LNCaP clone FGC (cell line): ENCODE results near the gene TOLLIP.

ENCODE experiments used
- DNase-seq: peaks from one replicate; pipeline ENCODE4 v3.0.0-alpha.2; 2011; ENCODE audit warnings: low read depth
- H3K4me3 ChIP-seq: 2 replicates; pipeline ENCODE4 v1.5.1; 2011; ENCODE audit warnings: mild to moderate bottlenecking, low read depth, low read length, control low read depth
- CTCF ChIP-seq: IDR thresholded peaks from 2 replicates; pipeline ENCODE4 v1.5.1; 2012; ENCODE audit warnings: mild to moderate bottlenecking; ENCODE audit not compliant: control insufficient read depth, insufficient read depth; ENCODE audit errors: extremely low read depth

TOLLIP gene

GRCh38 chr11:1291295-1292017 lies 18.0 kb downstream of the TOLLIP start:
- no peak for DNase-seq
- H3K4me3 ChIP-seq, result no peak overlapping the region
- TF ChIP-seq CTCF, result no peak

DNA sequence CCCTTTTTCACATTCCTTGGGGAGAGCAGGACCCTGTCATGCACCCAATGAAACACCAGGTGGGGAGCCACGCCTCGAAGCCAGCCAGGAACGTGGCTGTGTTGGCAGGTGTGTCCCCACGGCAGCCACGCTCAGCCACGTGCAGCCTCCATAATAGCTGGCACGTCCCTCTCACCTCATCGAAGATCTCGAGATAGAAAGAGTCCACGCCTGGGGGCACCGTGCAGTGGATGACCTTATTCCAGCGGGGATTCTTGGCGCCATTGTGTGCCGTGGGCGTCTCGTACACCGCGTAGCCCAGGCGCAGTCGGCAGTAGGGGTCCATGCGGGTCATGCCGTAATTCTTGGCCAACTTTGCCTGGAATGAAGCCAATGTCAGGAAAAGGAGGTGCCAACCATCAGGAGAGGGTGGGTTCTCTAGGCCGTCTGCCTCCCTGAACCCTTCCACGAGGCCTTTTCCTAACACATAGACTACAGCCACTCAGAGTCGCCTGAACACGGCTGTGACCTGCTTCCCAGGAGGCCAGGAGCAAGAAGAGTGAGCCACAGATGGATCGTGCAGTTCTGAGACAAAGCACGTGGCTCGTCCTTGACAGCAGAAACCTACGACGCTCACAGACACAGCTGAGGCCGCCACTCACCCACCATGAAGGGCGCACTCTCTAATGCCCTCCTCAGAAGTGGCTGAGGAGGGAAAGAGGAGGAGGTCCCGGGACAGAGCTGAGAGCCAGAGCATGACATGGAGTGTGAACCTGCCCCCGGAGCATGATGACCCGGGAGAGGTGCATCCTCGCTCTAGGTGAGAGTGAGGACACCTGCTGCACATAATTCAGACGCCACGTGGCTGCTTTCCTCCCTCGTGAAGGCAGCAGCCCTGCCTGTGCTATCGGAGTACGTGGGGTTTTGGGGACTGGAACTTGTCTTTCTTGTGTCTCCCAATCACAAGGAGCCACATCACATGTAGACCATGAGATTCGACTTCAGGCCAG lies 19.1 kb downstream of the TOLLIP start:
- no peak for DNase-seq
- no peak overlapping the region for H3K4me3 ChIP-seq
- no peak for TF ChIP-seq CTCF

- H3K4me3 ChIP-seq, result no peak overlapping the region
- DNase-seq, result no peak
- no peak for TF ChIP-seq CTCF
Observed at GRCh38 chr11:1289211-1289935, 20.1 kb downstream of the TOLLIP start.

- TF ChIP-seq CTCF, result no peak
- H3K4me3 ChIP-seq, result no peak overlapping the region
- DNase-seq, result no peak
Observed at GRCh38 chr11:1288426-1289151, 20.8 kb downstream of the TOLLIP start.

GRCh38 chr11:1287928-1288327 lies 21.5 kb downstream of the TOLLIP start:
- DNase-seq, result no peak
- H3K4me3 ChIP-seq, result no peak overlapping the region
- no peak for TF ChIP-seq CTCF

DNA sequence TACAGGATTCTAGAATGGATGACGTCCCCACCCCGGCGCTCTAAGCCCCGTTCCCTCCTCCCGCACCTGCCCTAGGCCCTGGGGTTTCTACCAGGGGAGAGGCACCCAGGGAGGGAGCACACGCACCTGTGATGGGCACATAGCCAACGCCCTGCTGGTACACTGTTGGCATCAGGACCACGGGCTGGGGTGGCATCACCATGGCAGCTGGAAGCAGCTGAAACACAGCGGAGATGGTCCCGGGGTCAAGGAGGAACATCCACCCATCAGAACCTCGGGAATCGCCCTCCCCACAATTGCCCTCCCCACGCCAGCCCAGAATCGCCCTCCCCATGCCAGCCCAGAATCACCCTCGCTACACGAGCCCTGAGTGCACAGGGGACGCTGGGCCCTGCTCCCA lies 23.6 kb downstream of the TOLLIP start:
- DNase-seq, result no peak
- TF ChIP-seq CTCF, result no peak
- H3K4me3 ChIP-seq, result no peak overlapping the region
